T-helper 1 cell treated with Interleukin-12 subunit alpha and Interleukin-12 subunit beta and Interleukin-4 antibody, amounts not matched to agents 30 μg/mL and 1 μg/mL, for 36 hours (primary cell): ENCODE measurements around the gene SUPV3L1.

ENCODE experiments used
- H3K27ac Mint-ChIP-seq: one replicate; pipeline ENCODE4 v1.8.0; 2021; ENCODE audit warnings: mild to moderate bottlenecking, mixed read lengths
- H3K27me3 Mint-ChIP-seq: one replicate; pipeline ENCODE4 v1.8.0; 2021; ENCODE audit warnings: low read depth, mixed read lengths
- H3K36me3 Mint-ChIP-seq: one replicate; pipeline ENCODE4 v1.8.0; 2021; ENCODE audit warnings: low read depth, mixed read lengths
- H3K4me1 Mint-ChIP-seq: one replicate; pipeline ENCODE4 v1.8.0; 2021; ENCODE audit warnings: low read depth, mixed read lengths
- H3K4me3 Mint-ChIP-seq: one replicate; pipeline ENCODE4 v1.8.0; 2021; ENCODE audit warnings: mild to moderate bottlenecking, moderate library complexity, mixed read lengths
- H3K9me3 Mint-ChIP-seq: one replicate; pipeline ENCODE4 v1.8.0; 2021; ENCODE audit warnings: mixed read lengths

Gene SUPV3L1

DNA sequence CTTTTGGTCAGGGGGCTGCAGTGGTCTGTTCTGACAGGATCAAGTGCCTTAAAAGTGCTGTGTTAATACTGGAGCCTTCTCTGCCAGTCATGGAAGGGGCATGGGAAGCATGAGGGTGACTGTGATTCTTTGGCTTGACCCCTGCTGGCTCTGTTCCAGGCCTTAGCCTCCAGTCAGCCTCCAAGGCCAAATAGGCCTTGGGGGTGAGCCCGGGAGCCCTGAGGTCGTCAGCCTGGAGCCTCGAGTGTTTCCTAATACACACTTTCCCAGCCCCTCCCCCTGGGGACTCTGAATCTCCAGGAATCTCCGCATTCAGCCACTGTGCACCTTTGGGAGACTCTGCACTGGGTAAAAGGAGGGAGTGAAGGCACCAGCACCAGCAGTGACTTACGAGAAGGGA, 50.1 kb downstream of the SUPV3L1 start:
- Mint-ChIP-seq H3K36me3 (peaks cover 2% of the 10 kb centered on the region), H3K4me1 (peaks cover 67% of the 10 kb centered on the region), H3K9me3 (no peaks in the 10 kb centered on the region), H3K27me3 (peaks cover 3% of the 10 kb centered on the region), H3K4me3 (peak overlapping the region; percentile 83), H3K27ac (peak overlapping the region; percentile 97)

DNA sequence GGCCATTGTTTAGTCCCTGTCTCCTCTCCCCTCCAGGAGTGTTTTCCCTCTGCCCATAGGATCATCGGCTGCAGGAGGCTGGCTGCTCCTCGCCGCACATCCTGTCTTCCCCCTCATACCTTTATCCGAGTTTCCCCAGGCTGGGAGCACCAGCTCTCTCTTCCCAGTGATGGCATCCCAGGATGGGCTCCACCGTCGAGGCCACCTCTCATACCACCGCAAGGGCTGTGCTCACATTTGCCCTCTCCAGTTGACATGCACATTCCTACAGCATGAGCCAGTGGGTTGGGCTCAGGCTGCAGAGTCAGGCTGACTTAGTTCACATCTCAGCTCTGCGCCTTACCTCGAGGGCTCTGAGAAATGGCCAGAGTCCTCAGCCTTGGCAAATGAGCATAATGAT, 52.2 kb downstream of the SUPV3L1 start:
- Mint-ChIP-seq H3K4me3 (peak overlapping the region; percentile 72), H3K27ac (peak overlapping the region; percentile 77), H3K4me1 (peaks cover 55% of the 10 kb centered on the region), H3K36me3 (peaks cover 2% of the 10 kb centered on the region), H3K27me3 (peaks cover 3% of the 10 kb centered on the region), H3K9me3 (no peaks in the 10 kb centered on the region)

DNA sequence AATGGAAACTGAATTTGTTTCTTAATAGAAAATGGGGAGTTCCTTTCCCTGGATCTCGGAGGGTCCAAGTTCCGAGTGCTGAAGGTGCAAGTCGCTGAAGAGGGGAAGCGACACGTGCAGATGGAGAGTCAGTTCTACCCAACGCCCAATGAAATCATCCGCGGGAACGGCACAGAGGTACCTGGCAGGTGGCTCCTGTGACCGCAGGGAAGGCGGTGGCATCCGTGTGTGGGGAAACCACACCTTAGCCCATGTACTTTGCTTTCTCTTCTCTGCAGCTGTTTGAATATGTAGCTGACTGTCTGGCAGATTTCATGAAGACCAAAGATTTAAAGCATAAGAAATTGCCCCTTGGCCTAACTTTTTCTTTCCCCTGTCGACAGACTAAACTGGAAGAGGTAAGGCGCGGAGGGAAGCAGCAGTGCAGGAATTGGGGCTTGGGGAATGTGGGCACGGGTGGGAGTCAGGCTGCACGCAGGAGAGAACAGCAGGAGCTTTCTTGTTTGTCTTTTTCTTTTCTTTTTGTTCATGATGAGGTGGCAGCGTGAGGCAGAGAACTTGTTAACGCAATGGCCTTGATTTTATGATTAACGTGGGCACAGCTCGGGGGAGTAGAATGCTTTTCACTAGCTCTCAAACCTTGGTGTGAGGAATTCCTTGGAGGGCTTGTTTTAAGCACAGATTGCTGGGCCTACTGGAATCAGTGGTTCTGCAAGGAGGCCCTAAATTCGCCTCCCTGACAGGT, 52.9 kb downstream of the SUPV3L1 start:
- Mint-ChIP-seq H3K27ac (peak overlapping the region; percentile 77), H3K4me3 (peak overlapping the region; percentile 72), H3K36me3 (peaks cover 2% of the 10 kb centered on the region), H3K27me3 (peaks cover 3% of the 10 kb centered on the region), H3K4me1 (peaks cover 53% of the 10 kb centered on the region), H3K9me3 (no peaks in the 10 kb centered on the region)

DNA sequence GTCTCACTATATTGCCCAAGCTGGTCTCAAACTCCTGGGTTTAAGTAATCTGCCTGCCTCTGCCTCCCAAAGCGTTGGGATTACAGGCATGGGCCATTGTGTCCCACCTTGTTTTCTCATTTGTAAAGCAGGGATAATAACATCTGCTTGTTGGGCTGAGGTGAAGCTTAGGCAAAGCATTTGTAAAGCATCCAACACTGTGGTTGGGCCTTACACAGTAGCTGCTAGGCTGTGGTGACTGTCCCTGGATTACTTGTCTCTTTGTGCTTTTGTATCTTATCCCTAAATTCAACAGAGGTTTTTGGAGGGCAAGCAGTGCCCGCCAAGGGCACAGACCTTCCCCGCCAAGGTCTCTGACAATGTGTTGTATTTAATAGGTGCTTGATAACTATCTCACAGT, 54.4 kb downstream of the SUPV3L1 start:
- no peaks in the 10 kb centered on the region for H3K9me3 Mint-ChIP-seq
- no peak overlapping the region for H3K4me3 Mint-ChIP-seq

DNA sequence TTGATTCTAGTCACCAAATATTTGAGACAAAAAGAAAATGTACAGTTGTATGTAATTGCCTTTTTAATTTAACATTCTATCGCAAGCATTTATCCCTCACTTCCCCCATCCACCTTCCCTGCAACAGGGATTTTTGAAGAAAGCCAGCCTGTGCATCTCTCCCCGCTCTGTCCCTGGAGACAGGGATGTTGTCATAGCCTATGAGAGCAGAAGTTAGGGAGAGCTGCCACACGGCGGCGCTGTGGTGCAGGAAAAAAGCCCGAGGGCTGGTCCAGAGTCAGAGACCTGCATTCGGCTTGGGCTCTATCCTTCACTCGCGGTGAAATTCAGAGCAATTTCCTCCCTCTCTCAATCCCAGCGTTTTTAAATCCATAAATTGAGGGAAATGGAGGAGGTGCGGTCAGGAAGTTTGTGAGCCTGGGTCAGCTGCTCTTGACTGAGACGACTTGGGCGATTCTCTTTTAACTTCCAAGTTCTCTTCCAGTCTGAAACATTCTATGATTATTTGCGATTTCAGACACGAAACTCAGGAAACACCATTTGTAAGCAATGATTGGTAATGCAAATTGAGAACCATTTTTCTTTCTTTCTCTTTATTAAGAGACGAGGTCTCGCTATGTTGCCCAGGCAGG, 57.6 kb downstream of the SUPV3L1 start:
- H3K36me3 Mint-ChIP-seq: no peaks in the 10 kb centered on the region
- H3K9me3 Mint-ChIP-seq: no peaks in the 10 kb centered on the region
- H3K27ac Mint-ChIP-seq: no peak overlapping the region
- no peak overlapping the region for H3K4me3 Mint-ChIP-seq
- H3K27me3 Mint-ChIP-seq: no peaks in the 10 kb centered on the region
- H3K4me1 Mint-ChIP-seq: peaks cover 23% of the 10 kb centered on the region

More for the DNA sequence above, 54.4 kb downstream of the SUPV3L1 start:
- H3K27ac Mint-ChIP-seq: no peak overlapping the region
- H3K36me3 Mint-ChIP-seq: peaks cover 2% of the 10 kb centered on the region
- H3K27me3 Mint-ChIP-seq: peaks cover 3% of the 10 kb centered on the region
- peaks cover 41% of the 10 kb centered on the region for H3K4me1 Mint-ChIP-seq

DNA sequence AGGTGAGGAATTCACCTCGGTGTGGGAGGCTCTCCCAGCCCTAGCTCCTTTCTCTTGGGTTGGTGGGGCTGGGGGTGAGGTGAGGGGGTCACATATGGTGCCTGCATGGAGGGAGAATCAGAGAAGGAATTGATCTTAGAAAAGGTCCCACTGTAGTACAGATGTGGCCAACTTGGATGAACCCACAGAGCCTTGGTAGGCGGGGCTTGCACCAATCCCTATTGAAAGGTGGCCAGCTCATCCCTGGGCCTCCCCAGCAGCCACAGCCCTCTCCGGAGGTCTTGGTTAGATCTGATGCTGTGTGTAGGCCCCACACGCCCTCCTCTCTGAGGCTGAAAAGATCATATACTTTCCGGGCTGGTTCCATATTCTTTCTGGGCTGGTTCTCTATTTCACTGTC, 59.1 kb downstream of the SUPV3L1 start:
- Mint-ChIP-seq H3K36me3 (no peaks in the 10 kb centered on the region), H3K27ac (no peak overlapping the region), H3K4me1 (peaks cover 14% of the 10 kb centered on the region), H3K27me3 (no peaks in the 10 kb centered on the region), H3K9me3 (no peaks in the 10 kb centered on the region), H3K4me3 (no peak overlapping the region)

DNA sequence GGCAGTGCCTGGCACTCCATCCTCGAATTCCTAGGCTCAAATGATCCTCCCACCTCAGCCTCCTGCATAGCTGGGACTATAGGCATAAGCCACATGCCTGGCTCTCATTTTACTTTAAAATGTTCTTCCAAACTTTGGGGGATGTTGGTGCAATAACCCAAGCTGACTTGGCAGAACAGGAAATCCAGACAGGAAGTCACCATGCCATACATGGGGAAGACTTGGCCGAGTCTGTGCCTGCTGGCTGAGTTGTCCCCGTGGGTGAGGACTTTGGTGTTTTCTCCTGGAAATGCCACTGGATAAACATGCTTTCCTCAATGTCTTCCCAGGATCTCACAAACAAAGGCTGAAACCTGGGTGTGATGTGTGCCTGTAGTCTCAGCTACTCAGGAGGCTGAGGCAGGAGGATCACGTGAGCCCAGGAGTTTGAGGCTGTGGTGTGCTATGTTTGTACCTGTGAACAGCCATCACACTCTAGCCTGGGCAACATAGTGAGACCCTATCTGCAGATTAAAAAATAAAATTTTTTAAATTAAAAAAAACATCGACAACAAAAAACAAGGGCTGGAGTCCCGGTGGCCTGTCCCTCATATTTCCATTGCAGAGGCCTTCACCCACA, 59.9 kb downstream of the SUPV3L1 start:
- H3K27ac Mint-ChIP-seq: no peak overlapping the region
- no peaks in the 10 kb centered on the region for H3K36me3 Mint-ChIP-seq
- peaks cover 12% of the 10 kb centered on the region for H3K4me1 Mint-ChIP-seq
- H3K4me3 Mint-ChIP-seq: no peak overlapping the region
- no peaks in the 10 kb centered on the region for H3K27me3 Mint-ChIP-seq
- H3K9me3 Mint-ChIP-seq: no peaks in the 10 kb centered on the region

DNA sequence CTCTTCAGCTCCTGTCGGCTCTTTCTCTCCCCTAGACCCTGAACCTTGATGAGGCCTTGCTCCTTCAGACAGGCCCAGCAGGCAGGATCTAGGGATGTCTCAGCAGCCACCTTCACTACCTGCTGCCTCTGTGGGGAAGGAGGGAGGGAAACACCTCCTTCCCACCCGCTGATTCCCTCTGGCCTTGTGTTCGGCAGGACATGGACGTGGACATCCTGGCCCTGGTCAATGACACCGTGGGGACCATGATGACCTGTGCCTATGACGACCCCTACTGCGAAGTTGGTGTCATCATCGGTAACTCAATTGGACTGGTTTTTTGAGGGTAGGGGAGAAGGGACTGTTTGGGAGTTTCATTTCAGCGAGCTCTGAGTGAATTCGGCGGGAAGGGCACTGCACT, 60.4 kb downstream of the SUPV3L1 start:
- Mint-ChIP-seq H3K36me3 (no peaks in the 10 kb centered on the region), H3K4me3 (no peak overlapping the region), H3K27me3 (no peaks in the 10 kb centered on the region), H3K27ac (no peak overlapping the region), H3K4me1 (peaks cover 10% of the 10 kb centered on the region), H3K9me3 (no peaks in the 10 kb centered on the region)

DNA sequence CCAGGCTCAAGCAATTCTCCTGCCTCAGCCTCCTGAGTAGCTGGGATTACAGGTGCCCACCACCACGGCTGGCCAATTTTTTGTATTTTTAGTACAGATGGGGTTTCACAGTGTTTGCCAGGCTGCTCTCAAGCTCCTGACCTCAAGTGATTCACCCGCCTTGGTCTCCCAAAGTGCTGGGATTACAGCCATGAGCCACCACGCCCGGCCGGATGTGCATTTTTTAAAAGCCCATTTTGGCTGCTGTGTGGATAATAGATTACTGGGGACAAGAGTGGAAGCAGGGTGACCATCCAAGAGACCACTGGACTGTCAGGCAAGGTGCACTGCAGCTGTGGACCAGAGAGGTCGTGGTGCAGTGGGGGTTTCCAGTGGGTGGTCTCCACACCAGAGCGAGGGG, 61.5 kb downstream of the SUPV3L1 start:
- Mint-ChIP-seq H3K27ac (no peak overlapping the region), H3K4me1 (peaks cover 10% of the 10 kb centered on the region), H3K4me3 (no peak overlapping the region), H3K9me3 (no peaks in the 10 kb centered on the region), H3K27me3 (no peaks in the 10 kb centered on the region), H3K36me3 (no peaks in the 10 kb centered on the region)

DNA sequence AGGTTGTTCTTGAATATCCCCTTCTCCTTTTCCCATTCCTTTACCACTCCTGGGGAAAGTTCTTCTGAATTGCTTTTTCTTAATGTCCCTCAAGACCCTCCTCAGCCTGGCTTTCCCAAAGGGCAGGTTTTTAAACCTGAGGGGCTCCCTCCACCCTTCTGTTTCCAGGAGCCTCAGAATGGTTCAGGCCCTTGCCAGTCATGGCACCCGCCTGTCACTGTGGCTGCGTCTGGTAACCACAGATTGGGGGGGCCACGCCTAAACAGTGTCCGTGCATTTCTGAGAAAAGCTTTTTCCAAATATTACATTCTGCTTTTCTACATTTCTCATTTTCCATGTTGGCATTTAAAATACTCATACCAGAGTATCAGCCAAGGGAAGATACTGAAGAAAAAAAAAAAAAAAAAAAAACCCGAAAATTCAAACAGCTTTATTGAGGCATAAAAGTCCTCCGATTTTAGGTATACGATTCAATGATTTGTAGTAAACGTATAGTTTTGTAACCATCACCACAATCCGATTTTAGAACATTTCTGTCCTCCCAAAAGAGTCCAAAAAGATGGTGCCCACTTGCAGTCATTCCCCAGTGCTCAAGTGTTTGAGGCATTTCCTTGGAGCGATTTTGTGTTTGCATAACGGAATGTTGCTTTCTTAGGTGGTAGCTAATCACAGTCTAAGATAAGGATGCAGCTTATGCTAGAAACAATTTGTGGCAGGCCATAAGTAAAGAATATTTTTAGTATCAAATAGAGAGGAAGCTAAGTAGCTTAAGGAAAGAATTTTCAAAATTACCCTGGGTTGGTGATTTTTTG, 62.2 kb downstream of the SUPV3L1 start:
- peaks cover 10% of the 10 kb centered on the region for H3K4me1 Mint-ChIP-seq
- H3K4me3 Mint-ChIP-seq: no peak overlapping the region
- no peaks in the 10 kb centered on the region for H3K36me3 Mint-ChIP-seq
- H3K9me3 Mint-ChIP-seq: no peaks in the 10 kb centered on the region
- H3K27me3 Mint-ChIP-seq: no peaks in the 10 kb centered on the region
- H3K27ac Mint-ChIP-seq: no peak overlapping the region

DNA sequence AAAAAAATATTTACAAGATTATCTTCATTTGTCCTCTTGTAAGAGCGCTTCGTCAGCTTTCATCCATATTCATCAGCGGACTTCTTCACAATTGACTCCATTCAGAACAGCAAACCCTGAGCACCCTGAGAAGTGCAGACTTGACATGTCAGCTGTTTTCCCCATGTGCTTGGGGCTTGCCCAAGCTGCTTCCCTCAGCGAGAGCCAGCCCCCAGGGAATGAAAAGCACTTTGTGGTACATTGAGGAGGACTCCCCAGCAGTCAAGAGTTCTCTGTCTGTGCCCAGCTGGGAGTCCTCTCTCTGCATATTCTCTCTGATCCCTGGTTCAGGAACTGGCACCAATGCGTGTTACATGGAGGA, 62.8 kb downstream of the SUPV3L1 start:
- no peaks in the 10 kb centered on the region for H3K27me3 Mint-ChIP-seq
- H3K27ac Mint-ChIP-seq: no peak overlapping the region
- H3K4me1 Mint-ChIP-seq: peaks cover 6% of the 10 kb centered on the region
- no peak overlapping the region for H3K4me3 Mint-ChIP-seq
- no peaks in the 10 kb centered on the region for H3K36me3 Mint-ChIP-seq
- H3K9me3 Mint-ChIP-seq: no peaks in the 10 kb centered on the region

DNA sequence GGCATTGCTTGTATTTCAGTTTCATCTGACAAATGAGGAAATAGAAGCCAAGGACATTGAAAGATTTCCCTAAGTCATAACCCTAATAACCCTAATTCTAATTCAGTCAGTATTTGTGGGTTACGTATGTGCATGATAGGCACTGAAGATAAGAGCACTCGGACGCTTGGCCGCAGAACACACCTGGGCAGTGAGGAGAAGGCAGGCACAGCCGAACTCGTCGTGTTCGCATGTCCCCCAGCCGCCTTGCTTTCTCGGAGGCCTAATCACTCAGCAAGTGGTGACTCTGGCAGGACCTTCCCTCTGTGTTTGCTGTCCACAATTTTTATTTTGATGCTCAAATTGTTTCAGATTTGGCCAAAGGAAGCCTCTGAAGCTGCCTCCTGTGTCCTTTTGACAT, 63.8 kb downstream of the SUPV3L1 start:
- peaks cover 6% of the 10 kb centered on the region for H3K4me1 Mint-ChIP-seq
- no peaks in the 10 kb centered on the region for H3K36me3 Mint-ChIP-seq
- H3K27me3 Mint-ChIP-seq: no peaks in the 10 kb centered on the region
- H3K9me3 Mint-ChIP-seq: no peaks in the 10 kb centered on the region
- no peak overlapping the region for H3K4me3 Mint-ChIP-seq
- no peak overlapping the region for H3K27ac Mint-ChIP-seq

DNA sequence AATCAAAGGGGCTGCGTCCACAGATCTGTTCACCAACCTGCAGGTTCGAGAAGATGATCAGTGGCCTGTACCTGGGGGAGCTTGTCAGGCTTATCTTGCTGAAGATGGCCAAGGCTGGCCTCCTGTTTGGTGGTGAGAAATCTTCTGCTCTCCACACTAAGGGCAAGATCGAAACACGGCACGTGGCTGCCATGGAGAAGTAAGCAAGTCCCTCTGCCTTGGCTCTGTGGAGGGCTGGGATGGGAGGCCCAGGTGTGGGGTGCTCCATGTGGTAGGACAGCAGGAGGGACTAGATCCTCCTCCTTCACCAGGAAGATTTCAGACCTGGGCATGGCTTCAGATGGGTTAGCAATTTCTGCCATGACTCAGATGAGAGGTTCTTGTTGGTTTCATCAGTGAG, 66.0 kb downstream of the SUPV3L1 start:
- H3K36me3 Mint-ChIP-seq: peaks cover 1% of the 10 kb centered on the region
- no peaks in the 10 kb centered on the region for H3K9me3 Mint-ChIP-seq
- H3K27me3 Mint-ChIP-seq: no peaks in the 10 kb centered on the region
- no peak overlapping the region for H3K4me3 Mint-ChIP-seq
- no peaks in the 10 kb centered on the region for H3K4me1 Mint-ChIP-seq
- H3K27ac Mint-ChIP-seq: no peak overlapping the region

DNA sequence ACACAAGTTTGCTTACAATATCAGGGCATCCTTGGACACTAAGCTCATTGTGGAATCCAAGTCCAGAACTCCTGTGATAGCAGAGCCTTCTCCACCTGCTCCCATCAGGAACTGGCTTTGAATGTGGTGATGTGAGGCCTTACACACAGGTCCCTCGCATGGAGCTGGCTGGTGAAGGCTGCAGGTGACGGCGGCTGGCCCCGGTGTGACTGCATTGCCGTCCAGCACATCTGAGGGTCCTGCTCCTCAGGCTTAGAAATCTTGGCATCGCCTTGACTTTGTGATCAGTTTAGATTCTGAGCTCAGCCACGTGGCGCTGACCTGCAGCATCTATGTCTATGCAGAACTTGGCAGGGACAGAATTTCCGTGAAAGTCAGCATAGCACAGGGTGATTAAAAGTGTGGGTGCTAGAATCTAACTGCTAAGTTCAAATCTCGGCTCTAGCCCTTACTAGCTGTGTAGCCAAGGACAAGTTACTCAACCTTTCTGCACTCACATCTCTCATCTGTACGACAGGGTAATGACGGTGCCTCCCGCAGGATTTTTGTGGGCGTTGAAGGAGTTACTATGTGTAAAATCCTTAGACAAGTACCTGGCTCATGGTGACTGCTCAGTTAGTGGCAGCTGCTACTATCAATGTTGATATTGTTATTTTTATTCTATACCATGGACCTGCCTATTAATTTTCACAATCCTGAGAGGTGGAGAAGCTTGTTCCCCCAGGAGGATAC, 66.7 kb downstream of the SUPV3L1 start:
- Mint-ChIP-seq H3K4me1 (no peaks in the 10 kb centered on the region), H3K9me3 (no peaks in the 10 kb centered on the region), H3K4me3 (no peak overlapping the region), H3K27ac (no peak overlapping the region), H3K36me3 (peaks cover 1% of the 10 kb centered on the region), H3K27me3 (no peaks in the 10 kb centered on the region)
